ENCODE data around the gene GRIK4.

GRCh38 chr11:121033635-121034034 is 522.1 kb downstream of the GRIK4 start:
- TF ChIP-seq ZNF232 (CRISPR knock-in tag; IDR thresholded peaks at IDR 0.05) (no peak), SP1 (CRISPR knock-in tag; conservative IDR thresholded peaks at IDR 0.05) (no peak), ATF6 (CRISPR knock-in tag; IDR thresholded peaks at IDR 0.05) (no peak), IRF1 (CRISPR knock-in tag; IDR thresholded peaks at IDR 0.05) (no peak), CTCF (IDR thresholded peaks at IDR 0.05) (no peak), ZNF671 (CRISPR knock-in tag; IDR thresholded peaks at IDR 0.05) (no peak), NR2C2 (CRISPR knock-in tag; IDR thresholded peaks at IDR 0.05) (no peak), FOXJ3 (CRISPR knock-in tag; IDR thresholded peaks at IDR 0.05; ENCODE audit: borderline replicate concordance) (no peak), JUN (CRISPR knock-in tag; IDR thresholded peaks at IDR 0.05) (no peak), CREB1 (CRISPR knock-in tag; IDR thresholded peaks at IDR 0.05) (no peak), ESRRA (CRISPR knock-in tag; IDR thresholded peaks at IDR 0.05; ENCODE audit: borderline replicate concordance) (no peak), NFE2L1 (CRISPR knock-in tag; IDR thresholded peaks at IDR 0.05) (no peak), ZNF512 (CRISPR knock-in tag; IDR thresholded peaks at IDR 0.05; ENCODE audit: borderline replicate concordance) (no peak), PRRX2 (CRISPR knock-in tag; IDR thresholded peaks at IDR 0.05) (no peak)

Measured in WTC11 (cell line).